ENCODE measurements around the gene AP2B1.

The AP2B1 gene

DNA sequence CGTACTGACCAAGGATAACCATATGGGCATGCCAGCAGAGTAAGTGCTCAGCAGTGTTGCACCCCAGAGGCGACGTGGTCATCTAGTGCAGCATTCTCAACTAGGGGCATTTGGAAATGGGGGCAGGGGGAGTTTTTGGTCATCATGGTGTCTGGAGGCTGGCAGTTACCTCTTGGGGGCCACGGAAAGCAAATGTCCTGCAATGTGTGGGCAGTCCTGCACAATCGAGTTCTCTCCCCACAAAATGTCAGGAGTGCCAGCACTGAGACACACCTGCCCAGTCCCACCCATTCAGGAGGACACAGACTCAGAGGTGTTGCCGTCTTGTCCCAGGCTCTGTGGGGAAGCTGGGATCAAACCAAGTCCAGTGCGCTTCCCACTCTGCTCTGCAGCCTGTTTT lies 147.3 kb downstream of the AP2B1 start:
- TF ChIP-seq CTCF (IDR thresholded peaks at IDR 0.05; ENCODE audit: extremely low read depth, missing control alignments), result no peak
- peak; percentile 20 for DNase-seq (ENCODE audit: low spot score)

DNA sequence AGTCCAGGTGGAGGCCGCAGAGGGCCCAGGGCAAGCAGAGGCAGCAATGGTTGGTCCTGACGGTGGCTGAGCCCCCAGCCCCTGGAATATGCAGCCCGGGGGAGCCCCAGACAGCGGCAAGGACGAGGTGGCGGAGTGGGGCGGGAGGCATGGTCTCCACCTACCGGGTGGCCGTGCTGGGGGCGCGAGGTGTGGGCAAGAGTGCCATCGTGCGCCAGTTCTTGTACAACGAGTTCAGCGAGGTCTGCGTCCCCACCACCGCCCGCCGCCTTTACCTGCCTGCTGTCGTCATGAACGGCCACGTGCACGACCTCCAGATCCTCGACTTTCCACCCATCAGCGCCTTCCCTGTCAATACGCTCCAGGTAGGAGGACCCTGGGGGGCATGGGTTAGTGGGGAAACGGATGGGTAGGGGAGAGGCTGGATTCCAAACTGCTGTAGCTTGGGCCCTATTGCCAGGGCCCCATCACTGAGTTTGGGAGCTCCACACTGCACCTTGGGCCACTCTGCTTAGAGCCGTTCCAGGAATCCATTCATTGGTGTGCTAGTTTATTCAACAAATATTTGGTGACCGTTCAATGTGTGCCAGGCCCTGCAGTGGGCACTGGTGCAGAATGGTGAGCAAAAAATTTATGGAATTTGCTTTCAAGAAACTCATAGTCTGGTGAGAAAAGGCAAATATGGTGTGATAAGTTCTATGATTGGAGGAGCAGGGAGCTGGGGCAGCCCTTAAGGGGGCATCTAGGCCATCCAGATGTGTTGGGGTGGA lies 148.1 kb downstream of the AP2B1 start:
- peak; percentile 21 for DNase-seq (ENCODE audit: low spot score)
- TF ChIP-seq CTCF (IDR thresholded peaks at IDR 0.05; ENCODE audit: extremely low read depth, missing control alignments), result no peak

DNA sequence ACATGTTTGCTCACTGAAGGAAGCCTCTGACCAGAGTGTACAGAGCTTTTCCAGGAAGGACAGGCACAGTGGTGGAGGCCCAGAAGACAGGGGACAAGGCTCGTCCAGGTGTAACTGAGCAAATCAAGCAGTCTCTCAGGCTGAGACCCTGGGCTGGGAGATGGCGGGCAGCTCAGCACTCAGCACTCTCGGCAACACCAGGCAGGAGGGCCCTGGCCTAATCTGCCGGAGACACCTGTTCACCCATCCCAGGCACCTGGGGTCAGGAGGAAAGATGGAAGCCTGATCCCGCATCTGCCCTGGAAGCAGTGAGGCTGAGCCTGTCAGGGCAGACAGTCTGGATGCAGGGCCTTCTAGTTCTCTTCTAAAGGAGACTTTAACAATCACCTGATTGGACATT lies 149.1 kb downstream of the AP2B1 start:
- DNase-seq (ENCODE audit: low spot score), result peak; percentile 18
- TF ChIP-seq CTCF (IDR thresholded peaks at IDR 0.05; ENCODE audit: extremely low read depth, missing control alignments), result no peak

- DNase-seq (ENCODE audit: low spot score), result peak; percentile 42
- TF ChIP-seq CTCF (IDR thresholded peaks at IDR 0.05; ENCODE audit: extremely low read depth, missing control alignments), result no peak
Observed at GRCh38 chr17:35738519-35739133, 151.5 kb downstream of the AP2B1 start.

DNA sequence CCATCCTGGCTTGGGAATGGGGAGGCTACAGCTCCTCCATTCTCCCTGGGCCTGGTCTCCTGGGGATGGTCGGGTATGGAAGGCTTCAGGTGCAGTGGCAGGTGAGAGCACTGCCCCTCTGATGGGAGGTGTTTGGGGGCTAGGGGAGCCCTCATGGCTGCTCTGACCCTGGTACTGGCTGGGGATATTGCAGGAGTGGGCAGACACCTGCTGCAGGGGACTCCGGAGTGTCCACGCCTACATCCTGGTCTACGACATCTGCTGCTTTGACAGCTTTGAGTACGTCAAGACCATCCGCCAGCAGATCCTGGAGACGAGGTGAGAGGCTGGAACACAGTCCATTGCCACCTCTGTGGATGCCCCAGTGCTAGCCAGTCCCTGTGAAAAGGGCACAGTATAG lies 153.1 kb downstream of the AP2B1 start:
- TF ChIP-seq CTCF (IDR thresholded peaks at IDR 0.05; ENCODE audit: extremely low read depth, missing control alignments), result no peak
- DNase-seq (ENCODE audit: low spot score), result no peak

- TF ChIP-seq CTCF (IDR thresholded peaks at IDR 0.05; ENCODE audit: extremely low read depth, missing control alignments), result no peak
- no peak for DNase-seq (ENCODE audit: low spot score)
Observed at GRCh38 chr17:35740997-35741931, 154.1 kb downstream of the AP2B1 start.

- TF ChIP-seq CTCF (IDR thresholded peaks at IDR 0.05; ENCODE audit: extremely low read depth, missing control alignments), result no peak
- DNase-seq (ENCODE audit: low spot score), result no peak
Observed at GRCh38 chr17:35742496-35742895, 155.4 kb downstream of the AP2B1 start.

All from GM20000 (cell line).